ENCODE results near the gene RAB8A. TPM values are rescaled to one million over a fixed set of nuclear protein-coding genes. Genes with fewer than 3 reads are reported as not detected.
A peak's percentile ranks its signal among the peaks of the same experiment; 100 is the strongest.

The RAB8A gene
- total and polyA plus RNA-seq, 9 of the 15 experiments (the other 6 are each of a cell fraction or from before 2014, with no cell fraction given), result 11.2 to 102 (median 53.2) TPM

- TF ChIP-seq, protein P1, sequence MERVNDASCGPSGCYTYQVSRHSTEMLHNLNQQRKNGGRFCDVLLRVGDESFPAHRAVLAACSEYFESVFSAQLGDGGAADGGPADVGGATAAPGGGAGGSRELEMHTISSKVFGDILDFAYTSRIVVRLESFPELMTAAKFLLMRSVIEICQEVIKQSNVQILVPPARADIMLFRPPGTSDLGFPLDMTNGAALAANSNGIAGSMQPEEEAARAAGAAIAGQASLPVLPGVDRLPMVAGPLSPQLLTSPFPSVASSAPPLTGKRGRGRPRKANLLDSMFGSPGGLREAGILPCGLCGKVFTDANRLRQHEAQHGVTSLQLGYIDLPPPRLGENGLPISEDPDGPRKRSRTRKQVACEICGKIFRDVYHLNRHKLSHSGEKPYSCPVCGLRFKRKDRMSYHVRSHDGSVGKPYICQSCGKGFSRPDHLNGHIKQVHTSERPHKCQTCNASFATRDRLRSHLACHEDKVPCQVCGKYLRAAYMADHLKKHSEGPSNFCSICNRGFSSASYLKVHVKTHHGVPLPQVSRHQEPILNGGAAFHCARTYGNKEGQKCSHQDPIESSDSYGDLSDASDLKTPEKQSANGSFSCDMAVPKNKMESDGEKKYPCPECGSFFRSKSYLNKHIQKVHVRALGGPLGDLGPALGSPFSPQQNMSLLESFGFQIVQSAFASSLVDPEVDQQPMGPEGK (CRISPR knock-in tag; IDR thresholded peaks at IDR 0.05; ENCODE audit: borderline replicate concordance), result no peak
- no peak for TF ChIP-seq ZNF785 (CRISPR knock-in tag; IDR thresholded peaks at IDR 0.05)
- no peak for TF ChIP-seq NCOA4 (IDR thresholded peaks at IDR 0.05; ENCODE audit: partially characterized antibody)
- TF ChIP-seq ZNF668 (CRISPR knock-in tag; IDR thresholded peaks at IDR 0.05), result no peak
- TF ChIP-seq TAF1 (IDR thresholded peaks at IDR 0.05; ENCODE audit: control insufficient read depth, extremely low read depth, insufficient read depth, low read length, severe bottlenecking), result no peak
- TF ChIP-seq SMARCE1 (IDR thresholded peaks at IDR 0.05), result no peak
- no peak for TF ChIP-seq ZNF561 (CRISPR knock-in tag; conservative IDR thresholded peaks at IDR 0.05)
- TF ChIP-seq PHF20 (IDR thresholded peaks at IDR 0.05; ENCODE audit: partially characterized antibody), result no peak
- no peak for TF ChIP-seq ZNF347 (CRISPR knock-in tag; IDR thresholded peaks at IDR 0.05; ENCODE audit: low read depth)
- 0 out of 4 replicates have a peak, but pooled peaks of 1 of the 2 experiments have one; percentile 39 for TF ChIP-seq HDAC1 (IDR thresholded peaks at IDR 0.05)
- TF ChIP-seq ZNF696 (CRISPR knock-in tag; conservative IDR thresholded peaks at IDR 0.05), result no peak
- TF ChIP-seq ZNF511 (CRISPR knock-in tag; IDR thresholded peaks at IDR 0.05), result no peak
- TF ChIP-seq ETV6 (IDR thresholded peaks at IDR 0.05; ENCODE audit: borderline replicate concordance in 1 of 2, low read depth in 2 of 2, low read length in 1 of 2), result no peak
- no peak for TF ChIP-seq ETV6 (CRISPR knock-in tag; IDR thresholded peaks at IDR 0.05; ENCODE audit: borderline replicate concordance)
- TF ChIP-seq TCF15 (CRISPR knock-in tag; IDR thresholded peaks at IDR 0.05), result no peak
- TF ChIP-seq ZNF717 (CRISPR knock-in tag; IDR thresholded peaks at IDR 0.05), result no peak
- TF ChIP-seq DPF2 (IDR thresholded peaks at IDR 0.05), result peak; percentile 30; the same call in 1 of the 2 replicates
- TF ChIP-seq PRDM10 (IDR thresholded peaks at IDR 0.05; ENCODE audit: partially characterized antibody), result peak; percentile 38
- no peak for TF ChIP-seq MXD1 (CRISPR knock-in tag; IDR thresholded peaks at IDR 0.05; ENCODE audit: borderline replicate concordance, poor library complexity, severe bottlenecking)
- TF ChIP-seq TARDBP (IDR thresholded peaks at IDR 0.05), result no peak
- no peak for TF ChIP-seq ZNF830 (CRISPR knock-in tag; IDR thresholded peaks at IDR 0.05)
- no peak for TF ChIP-seq MYBL2 (IDR thresholded peaks at IDR 0.05; ENCODE audit: low read depth)
- no peak for TF ChIP-seq MYBL2 (CRISPR knock-in tag; IDR thresholded peaks at IDR 0.05; ENCODE audit: borderline replicate concordance)
Observed at GRCh38 chr19:16160943-16161560, 49.4 kb downstream of the RAB8A start (continued).
